Measurements from ENCODE around the gene ARHGEF7. TPM values are rescaled to one million over a fixed set of nuclear protein-coding genes. Genes with fewer than 3 reads are reported as not detected.

ARHGEF7 gene
- total RNA-seq, 1 donor from 2014 or later = 95.7 TPM

- no peak for ATAC-seq (ENCODE audit: low read depth)
- intact Hi-C loops (cut with micrococcal nuclease) = no loop called here
- no peaks in the 10 kb centered on the region for H3K9me3 Mint-ChIP-seq
- no peaks in the 10 kb centered on the region for H3K4me1 Mint-ChIP-seq
- no peaks in the 10 kb centered on the region for H3K27me3 Mint-ChIP-seq
- TF ChIP-seq CTCF (IDR thresholded peaks at IDR 0.05) = no peak
- no peak overlapping the region for H3K27ac Mint-ChIP-seq
- H3K36me3 Mint-ChIP-seq (ENCODE audit: low read depth) = peaks cover 96% of the 10 kb centered on the region
- no peak overlapping the region for H3K4me3 Mint-ChIP-seq
- DNase-seq = no peak
- POLR2A ChIA-PET = no interaction called here
- CTCF ChIA-PET = no interaction called here
Measured at GRCh38 chr13:111275382-111275781, 160.3 kb downstream of the ARHGEF7 start.

- Mint-ChIP-seq H3K9me3 (no peaks in the 10 kb centered on the region), H3K27me3 (no peaks in the 10 kb centered on the region), H3K4me3 (no peak overlapping the region), H3K27ac (no peak overlapping the region), H3K4me1 (no peaks in the 10 kb centered on the region), H3K36me3 (ENCODE audit: low read depth) (peaks cover 95% of the 10 kb centered on the region)
- ChIA-PET POLR2A (no interaction called here), CTCF (no interaction called here)
- intact Hi-C loops (cut with micrococcal nuclease) = no loop called here
- DNase-seq = no peak
- no peak for TF ChIP-seq CTCF (IDR thresholded peaks at IDR 0.05)
- no peak for ATAC-seq (ENCODE audit: low read depth)
Measured at GRCh38 chr13:111275995-111276618, 161.0 kb downstream of the ARHGEF7 start.

- H3K27me3 Mint-ChIP-seq = no peaks in the 10 kb centered on the region
- no peak overlapping the region for H3K4me3 Mint-ChIP-seq
- ChIA-PET CTCF (no interaction called here), POLR2A (no interaction called here)
- no peak for TF ChIP-seq CTCF (IDR thresholded peaks at IDR 0.05)
- DNase-seq = no peak
- ATAC-seq (ENCODE audit: low read depth) = no peak
- peaks cover 93% of the 10 kb centered on the region for H3K36me3 Mint-ChIP-seq (ENCODE audit: low read depth)
- no peaks in the 10 kb centered on the region for H3K9me3 Mint-ChIP-seq
- H3K4me1 Mint-ChIP-seq = no peaks in the 10 kb centered on the region
- intact Hi-C loops (cut with micrococcal nuclease) = no loop called here
- H3K27ac Mint-ChIP-seq = no peak overlapping the region
Measured at GRCh38 chr13:111278258-111278657, 163.1 kb downstream of the ARHGEF7 start.

DNA sequence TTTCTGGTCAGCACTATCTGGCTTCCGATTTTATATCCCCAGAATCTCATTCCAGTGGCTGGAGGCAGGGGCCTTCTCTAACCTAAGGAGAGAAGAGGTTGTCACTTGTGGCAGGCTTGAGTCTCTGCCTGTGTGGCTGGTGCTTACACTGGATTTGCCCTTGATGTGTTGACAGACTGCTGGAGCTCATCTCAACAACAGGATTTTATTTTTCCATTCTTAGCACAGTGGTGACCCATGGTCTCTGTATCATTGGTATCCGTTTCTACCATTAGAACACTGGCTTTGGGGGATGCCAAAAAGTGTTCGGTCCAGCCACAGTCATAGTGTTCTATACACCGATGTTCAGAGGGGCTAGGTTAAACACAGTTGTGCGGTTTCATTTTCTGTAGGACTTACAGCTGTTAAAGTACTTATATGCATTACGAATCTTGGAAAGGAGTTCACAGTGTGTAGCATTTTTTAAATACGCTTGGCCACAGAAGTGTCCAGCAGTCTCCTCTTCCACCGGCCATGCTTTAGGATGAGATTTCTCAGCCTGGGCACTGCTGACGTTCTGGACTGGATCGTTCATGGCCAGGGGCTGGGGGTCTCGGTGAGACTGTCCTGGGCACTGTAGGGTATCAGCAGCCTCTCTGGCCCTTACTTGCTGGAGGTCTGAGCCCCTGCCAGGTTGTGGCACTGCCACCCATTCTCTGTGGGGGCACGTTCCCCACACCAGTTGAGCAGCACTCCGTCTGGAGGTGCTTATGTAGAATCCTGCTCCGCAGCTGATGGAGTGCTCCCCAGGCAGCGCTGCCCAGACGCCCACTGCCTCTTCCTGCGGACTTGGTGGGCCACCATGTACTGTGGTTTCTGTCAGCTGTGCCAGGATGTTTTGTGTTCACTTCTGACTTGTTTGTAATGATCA lies 163.9 kb downstream of the ARHGEF7 start:
- DNase-seq (no peak), ATAC-seq (ENCODE audit: low read depth) (no peak)
- ChIA-PET POLR2A (no interaction called here), CTCF (no interaction called here)
- no peak for TF ChIP-seq CTCF (IDR thresholded peaks at IDR 0.05)
- Mint-ChIP-seq H3K9me3 (no peaks in the 10 kb centered on the region), H3K36me3 (ENCODE audit: low read depth) (peaks cover 93% of the 10 kb centered on the region), H3K27me3 (no peaks in the 10 kb centered on the region), H3K4me1 (no peaks in the 10 kb centered on the region), H3K27ac (no peak overlapping the region), H3K4me3 (no peak overlapping the region)
- intact Hi-C loops (cut with micrococcal nuclease) = no loop called here

DNA sequence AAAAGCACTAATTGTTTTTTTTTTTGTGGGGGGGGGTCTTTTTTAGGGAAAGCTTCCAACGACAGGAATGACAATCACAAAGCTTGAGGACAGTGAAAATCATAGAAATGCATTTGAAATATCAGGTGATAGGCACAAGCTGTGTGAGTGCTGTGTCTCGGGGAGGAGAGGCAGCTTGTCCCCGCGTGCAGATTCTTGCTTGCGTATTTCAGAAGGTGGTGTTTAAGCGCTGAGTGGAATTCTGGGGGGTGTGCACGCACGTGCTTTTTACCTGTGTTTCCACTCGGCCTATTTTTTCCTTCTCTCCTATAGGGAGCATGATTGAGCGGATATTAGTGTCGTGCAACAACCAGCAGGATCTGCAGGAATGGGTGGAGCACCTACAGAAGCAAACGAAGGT lies 165.1 kb downstream of the ARHGEF7 start:
- TF ChIP-seq CTCF (IDR thresholded peaks at IDR 0.05) = no peak
- ChIA-PET POLR2A (no interaction called here), CTCF (no interaction called here)
- peaks cover 92% of the 10 kb centered on the region for H3K36me3 Mint-ChIP-seq (ENCODE audit: low read depth)
- H3K4me3 Mint-ChIP-seq = no peak overlapping the region
- H3K27me3 Mint-ChIP-seq = no peaks in the 10 kb centered on the region
- no peaks in the 10 kb centered on the region for H3K4me1 Mint-ChIP-seq
- DNase-seq = no peak
- no peak for ATAC-seq (ENCODE audit: low read depth)
- H3K27ac Mint-ChIP-seq = no peak overlapping the region
- no peaks in the 10 kb centered on the region for H3K9me3 Mint-ChIP-seq
- intact Hi-C loops (cut with micrococcal nuclease) = loop anchor here (10.0 kb wide), 1 partner anchor 1325 kb away; no protein-coding TSS in a partner anchor

All from activated B cell treated with CpG ODN at 0.5 μM for 24 hours (primary cell).